Measurements from ENCODE around the gene MFRP. TPM values are rescaled to one million over a fixed set of nuclear protein-coding genes. Genes with fewer than 3 reads are reported as not detected.

The MFRP gene
- total and polyA plus RNA-seq, 9 of the 15 experiments (the other 6 are each of a cell fraction or from before 2014, with no cell fraction given): not detected

DNA sequence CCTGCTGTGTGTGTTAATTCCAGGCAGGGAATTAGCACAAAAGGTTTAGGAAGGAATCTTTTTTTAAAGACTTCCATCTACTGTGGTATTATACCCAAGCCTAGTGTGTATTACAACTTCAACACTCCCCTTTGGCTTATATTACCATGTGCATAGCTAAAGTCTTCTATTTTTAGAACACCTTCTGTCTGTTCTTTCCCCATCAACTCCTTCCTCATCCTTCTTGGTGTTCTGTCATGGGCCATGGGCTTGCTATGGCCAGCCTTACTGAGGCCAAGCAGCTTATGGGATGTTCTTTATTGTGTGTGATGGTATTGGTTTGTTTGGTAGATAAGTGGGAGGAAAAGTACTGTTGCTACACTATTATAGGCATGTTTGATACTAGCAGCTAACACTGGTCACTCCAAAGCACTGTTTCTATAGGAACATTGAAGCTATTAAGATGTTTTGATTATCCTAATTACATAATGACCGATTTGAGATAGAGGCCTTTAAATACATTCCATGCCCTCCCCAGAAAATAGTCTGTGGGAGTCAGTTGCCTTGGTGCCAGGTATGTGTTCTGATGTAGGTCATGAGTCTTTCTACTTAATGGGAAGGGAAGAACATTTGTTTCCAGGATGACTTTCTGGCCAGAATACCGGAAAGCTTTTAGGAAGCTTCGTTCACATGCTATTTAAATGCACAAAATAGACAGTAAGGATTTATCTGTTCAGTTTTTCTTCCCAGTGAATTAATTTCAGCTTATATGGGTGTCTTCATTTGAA lies 46.1 kb downstream of the MFRP start:
- H3K4me2 ChIP-seq (ENCODE audit: insufficient read depth, low read length): no peak overlapping the region
- H3K9ac ChIP-seq (ENCODE audit: insufficient read depth in 1 of 2, low read depth in 2 of 2, low read length in 2 of 2): no peak overlapping the region
- 75% methylated on average over 3 of the region's 3 CpGs for WGBS (ENCODE audit: insufficient coverage, low coverage, missing lambda C conversion rate)
- no TSS peak for BruUV-seq (replicated peaks)
- H4K20me1 ChIP-seq (replicated peaks; ENCODE audit: control insufficient read depth, insufficient read depth, low read length): no peaks in the 10 kb centered on the region
- no peak overlapping the region for H3K4me3 ChIP-seq
- ChIA-PET CTCF (ENCODE audit: low intra/inter-chr PET ratio) (no interaction called here), POLR2A (interaction anchor here (0.6 to 2.5 kb wide), 6 partner anchors 10 to 206 kb away, joined by 3 to 17 read pairs (median 3); a partner anchor contains a TSS)
- H3K27ac ChIP-seq (ENCODE audit: extremely low read depth, low read depth, low read length): no peak overlapping the region
- TF ChIP-seq, protein P1, sequence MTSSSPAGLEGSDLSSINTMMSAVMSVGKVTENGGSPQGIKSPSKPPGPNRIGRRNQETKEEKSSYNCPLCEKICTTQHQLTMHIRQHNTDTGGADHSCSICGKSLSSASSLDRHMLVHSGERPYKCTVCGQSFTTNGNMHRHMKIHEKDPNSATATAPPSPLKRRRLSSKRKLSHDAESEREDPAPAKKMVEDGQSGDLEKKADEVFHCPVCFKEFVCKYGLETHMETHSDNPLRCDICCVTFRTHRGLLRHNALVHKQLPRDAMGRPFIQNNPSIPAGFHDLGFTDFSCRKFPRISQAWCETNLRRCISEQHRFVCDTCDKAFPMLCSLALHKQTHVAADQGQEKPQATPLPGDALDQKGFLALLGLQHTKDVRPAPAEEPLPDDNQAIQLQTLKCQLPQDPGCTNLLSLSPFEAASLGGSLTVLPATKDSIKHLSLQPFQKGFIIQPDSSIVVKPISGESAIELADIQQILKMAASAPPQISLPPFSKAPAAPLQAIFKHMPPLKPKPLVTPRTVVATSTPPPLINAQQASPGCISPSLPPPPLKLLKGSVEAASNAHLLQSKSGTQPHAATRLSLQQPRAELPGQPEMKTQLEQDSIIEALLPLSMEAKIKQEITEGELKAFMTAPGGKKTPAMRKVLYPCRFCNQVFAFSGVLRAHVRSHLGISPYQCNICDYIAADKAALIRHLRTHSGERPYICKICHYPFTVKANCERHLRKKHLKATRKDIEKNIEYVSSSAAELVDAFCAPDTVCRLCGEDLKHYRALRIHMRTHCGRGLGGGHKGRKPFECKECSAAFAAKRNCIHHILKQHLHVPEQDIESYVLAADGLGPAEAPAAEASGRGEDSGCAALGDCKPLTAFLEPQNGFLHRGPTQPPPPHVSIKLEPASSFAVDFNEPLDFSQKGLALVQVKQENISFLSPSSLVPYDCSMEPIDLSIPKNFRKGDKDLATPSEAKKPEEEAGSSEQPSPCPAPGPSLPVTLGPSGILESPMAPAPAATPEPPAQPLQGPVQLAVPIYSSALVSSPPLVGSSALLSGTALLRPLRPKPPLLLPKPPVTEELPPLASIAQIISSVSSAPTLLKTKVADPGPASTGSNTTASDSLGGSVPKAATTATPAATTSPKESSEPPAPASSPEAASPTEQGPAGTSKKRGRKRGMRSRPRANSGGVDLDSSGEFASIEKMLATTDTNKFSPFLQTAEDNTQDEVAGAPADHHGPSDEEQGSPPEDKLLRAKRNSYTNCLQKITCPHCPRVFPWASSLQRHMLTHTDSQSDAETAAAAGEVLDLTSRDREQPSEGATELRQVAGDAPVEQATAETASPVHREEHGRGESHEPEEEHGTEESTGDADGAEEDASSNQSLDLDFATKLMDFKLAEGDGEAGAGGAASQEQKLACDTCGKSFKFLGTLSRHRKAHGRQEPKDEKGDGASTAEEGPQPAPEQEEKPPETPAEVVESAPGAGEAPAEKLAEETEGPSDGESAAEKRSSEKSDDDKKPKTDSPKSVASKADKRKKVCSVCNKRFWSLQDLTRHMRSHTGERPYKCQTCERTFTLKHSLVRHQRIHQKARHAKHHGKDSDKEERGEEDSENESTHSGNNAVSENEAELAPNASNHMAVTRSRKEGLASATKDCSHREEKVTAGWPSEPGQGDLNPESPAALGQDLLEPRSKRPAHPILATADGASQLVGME (CRISPR knock-in tag; IDR thresholded peaks at IDR 0.05): no peak
- H2AFZ ChIP-seq (ENCODE audit: low read depth, low read length): no peak overlapping the region
- no peaks in the 10 kb centered on the region for H3K79me2 ChIP-seq (ENCODE audit: control insufficient read depth, insufficient read depth, low read length)
- intact Hi-C loops (cut with micrococcal nuclease) (no loop called here), in situ Hi-C loops (cut with MboI) (no loop called here)
- FAIRE-seq: no peak
- DNase-seq (ENCODE audit: extremely low read depth in 1 of 4, low spot score in 3 of 4): no peak
- peaks cover 78% of the 10 kb centered on the region for H3K36me3 ChIP-seq (ENCODE audit: control insufficient read depth, insufficient read depth, low read length)
- H3K9me3 ChIP-seq (replicated peaks; ENCODE audit: control insufficient read depth, insufficient read depth, low read depth, low read length): no peaks in the 10 kb centered on the region
- H3K9me1 ChIP-seq (ENCODE audit: control insufficient read depth, insufficient read depth, low read length): no peaks in the 10 kb centered on the region
- ATAC-seq: no peak
- H3K27me3 ChIP-seq (ENCODE audit: control insufficient read depth in 2 of 2, insufficient read depth in 2 of 2, low read length in 2 of 2): no peaks in the 10 kb centered on the region
- no peaks in the 10 kb centered on the region for H3K4me1 ChIP-seq (replicated peaks in 1 of 2; ENCODE audit: control insufficient read depth in 2 of 2, insufficient read depth in 2 of 2, low read length in 2 of 2)

All from K562 (cell line).